Measurements from ENCODE around the gene KCNK7. TPM values are rescaled to one million over a fixed set of nuclear protein-coding genes. Genes with fewer than 3 reads are reported as not detected.

The KCNK7 gene
- total RNA-seq, 1 experiment from 2014 or later: 1.8 TPM

- no peak overlapping the region for H3K4ac ChIP-seq (ENCODE audit: low read depth, low read length)
- no peak overlapping the region for H4K91ac ChIP-seq (ENCODE audit: insufficient read length, low read depth, low read length)
- H2BK20ac ChIP-seq (ENCODE audit: low read depth, low read length, poor library complexity, severe bottlenecking): no peak overlapping the region
- Mint-ChIP-seq H3K27me3 (ENCODE audit: low read depth) (peaks cover 33% of the 10 kb centered on the region), H3K4me3 (no peak overlapping the region), H3K36me3 (ENCODE audit: insufficient read depth in 1 of 3, low read depth in 3 of 3) (no peaks in the 10 kb centered on the region), H3K27ac (no peak overlapping the region), H3K9me3 (no peaks in the 10 kb centered on the region), H3K4me1 (peaks cover 15 to 24% of the 10 kb centered on the region in 2 experiments)
- no peak overlapping the region for H3K56ac ChIP-seq (ENCODE audit: insufficient read length, low read depth, low read length)
- no peaks in the 10 kb centered on the region for H3K9me3 ChIP-seq (ENCODE audit: control insufficient read depth, low read depth, low read length)
- H3K23me2 ChIP-seq (ENCODE audit: insufficient read length, low read depth, low read length, poor library complexity, severe bottlenecking): peaks cover 7% of the 10 kb centered on the region
- H3K14ac ChIP-seq (ENCODE audit: insufficient read depth, low read length): no peak overlapping the region
- H3T11ph ChIP-seq (ENCODE audit: low read length): no peak overlapping the region
- H3K27me3 ChIP-seq (ENCODE audit: insufficient read depth, low read length): peaks cover 8% of the 10 kb centered on the region; the same call in 1 of the 2 replicates
- no peaks in the 10 kb centered on the region for H3K79me2 ChIP-seq (ENCODE audit: insufficient read depth, low read length)
- no peak overlapping the region for H3K4me2 ChIP-seq (ENCODE audit: insufficient read depth, insufficient read length, low read length)
- no peak overlapping the region for H3K18ac ChIP-seq (ENCODE audit: insufficient read length, low read depth, low read length)
- H3K27ac ChIP-seq (ENCODE audit: insufficient read length, low read depth, low read length): no peak overlapping the region
- no peak for TF ChIP-seq CTCF (conservative IDR thresholded peaks at IDR 0.05)
- DNase-seq: no peak
- H2BK5ac ChIP-seq (ENCODE audit: insufficient read length, low read length): no peak overlapping the region
- no peaks in the 10 kb centered on the region for H4K20me1 ChIP-seq (ENCODE audit: control insufficient read depth, insufficient read depth, insufficient read length)
- no peaks in the 10 kb centered on the region for H3K4me1 ChIP-seq (ENCODE audit: insufficient read depth, low read length)
- no CpG with 5 or more reads among the region's 4 CpGs for WGBS (ENCODE audit: extremely low coverage, insufficient read length, low lambda C conversion rate)
- no peak overlapping the region for H3K23ac ChIP-seq (ENCODE audit: insufficient read length, low read depth, low read length)
- H2BK15ac ChIP-seq (ENCODE audit: low read depth, low read length): no peak overlapping the region
- H2AFZ ChIP-seq (ENCODE audit: low read length): no peak overlapping the region
- no peak overlapping the region for H2BK120ac ChIP-seq (ENCODE audit: low read depth, low read length, poor library complexity, severe bottlenecking)
- no peak overlapping the region for H2BK12ac ChIP-seq (ENCODE audit: insufficient read length, low read depth, low read length)
- H3K79me1 ChIP-seq (ENCODE audit: insufficient read depth, low read depth, low read length, poor library complexity, severe bottlenecking): no peaks in the 10 kb centered on the region
- H4K8ac ChIP-seq (replicated peaks; ENCODE audit: insufficient read length, low read depth, low read length): no peak overlapping the region
- no peak overlapping the region for H3K9ac ChIP-seq (ENCODE audit: extremely low read depth, insufficient read length, low read length)
- H4K5ac ChIP-seq (ENCODE audit: insufficient read length, low read depth, low read length): no peak overlapping the region
- no peak overlapping the region for H2AK5ac ChIP-seq (ENCODE audit: insufficient read length, low read length)
Measured at GRCh38 chr11:65579291-65579690, 16.3 kb downstream of the KCNK7 start.
